Measurements from ENCODE around the gene HOGA1. TPM values are rescaled to one million over a fixed set of nuclear protein-coding genes. Genes with fewer than 3 reads are reported as not detected.

Gene HOGA1
- total and polyA plus RNA-seq, 4 experiments from 2014 or later = not detected

GRCh38 chr10:97623277-97623676 lies 39.1 kb downstream of the HOGA1 start:
- H3K27ac Mint-ChIP-seq = no peak overlapping the region
- no peaks in the 10 kb centered on the region for H3K36me3 Mint-ChIP-seq
- H3K4me3 Mint-ChIP-seq = no peak overlapping the region
- no peaks in the 10 kb centered on the region for H3K27me3 Mint-ChIP-seq
- Histone ChIP-seq H3K4me1 (ENCODE audit: insufficient read depth, low read length) (no peaks in the 10 kb centered on the region), H3K4me3 (ENCODE audit: low read length in 2 of 2) (no peak overlapping the region), H3K27me3 (ENCODE audit: insufficient read depth, low read length) (no peaks in the 10 kb centered on the region), H3K36me3 (ENCODE audit: insufficient read depth, low read length) (no peaks in the 10 kb centered on the region), H3K9me3 (ENCODE audit: control insufficient read depth in 1 of 2, low read length in 2 of 2) (no peaks in the 10 kb centered on the region), H3K27ac (ENCODE audit: low read depth, low read length) (no peak overlapping the region)
- CTCF ChIA-PET (ENCODE audit: partially characterized antibody) = no interaction called here
- DNase-seq = no peak
- intact Hi-C loops (cut with micrococcal nuclease) = no loop called here
- POLR2A ChIA-PET (ENCODE audit: partially characterized antibody) = no interaction called here
- H3K9me3 Mint-ChIP-seq = no peaks in the 10 kb centered on the region
- H3K4me1 Mint-ChIP-seq = no peaks in the 10 kb centered on the region

GRCh38 chr10:97627731-97628130 lies 43.5 kb downstream of the HOGA1 start:
- H3K27me3 Mint-ChIP-seq = no peaks in the 10 kb centered on the region
- H3K27ac Mint-ChIP-seq = no peak overlapping the region
- Histone ChIP-seq H3K4me3 (ENCODE audit: low read length in 2 of 2) (no peak overlapping the region), H3K36me3 (ENCODE audit: insufficient read depth, low read length) (no peaks in the 10 kb centered on the region), H3K27me3 (ENCODE audit: insufficient read depth, low read length) (no peaks in the 10 kb centered on the region), H3K4me1 (ENCODE audit: insufficient read depth, low read length) (peaks cover 4% of the 10 kb centered on the region), H3K9me3 (ENCODE audit: control insufficient read depth in 1 of 2, low read length in 2 of 2) (no peaks in the 10 kb centered on the region), H3K27ac (ENCODE audit: low read depth, low read length) (no peak overlapping the region)
- no peak for DNase-seq
- intact Hi-C loops (cut with micrococcal nuclease) = no loop called here
- CTCF ChIA-PET (ENCODE audit: partially characterized antibody) = no interaction called here
- H3K36me3 Mint-ChIP-seq = no peaks in the 10 kb centered on the region
- no peaks in the 10 kb centered on the region for H3K9me3 Mint-ChIP-seq
- H3K4me3 Mint-ChIP-seq = no peak overlapping the region
- POLR2A ChIA-PET (ENCODE audit: partially characterized antibody) = no interaction called here
- peaks cover 2 to 4% (median 3%) of the 10 kb centered on the region in 4 donors for H3K4me1 Mint-ChIP-seq

- H3K9me3 ChIP-seq (ENCODE audit: control insufficient read depth in 1 of 2, low read length in 2 of 2) = no peaks in the 10 kb centered on the region
- no peak overlapping the region for H3K4me3 ChIP-seq (ENCODE audit: low read length in 2 of 2)
- CTCF ChIA-PET (ENCODE audit: partially characterized antibody) = no interaction called here
- Mint-ChIP-seq H3K4me1 (peaks cover 5 to 8% (median 7%) of the 10 kb centered on the region in 4 donors), H3K27me3 (no peaks in the 10 kb centered on the region), H3K27ac (no peak overlapping the region), H3K36me3 (peaks cover 0 to 1% of the 10 kb centered on the region in 2 donors), H3K4me3 (no peak overlapping the region), H3K9me3 (peaks cover 0 to under 1% (median 0%) of the 10 kb centered on the region in 8 donors)
- H3K4me1 ChIP-seq (ENCODE audit: insufficient read depth, low read length) = peaks cover 7% of the 10 kb centered on the region
- no peaks in the 10 kb centered on the region for H3K27me3 ChIP-seq (ENCODE audit: insufficient read depth, low read length)
- no peaks in the 10 kb centered on the region for H3K36me3 ChIP-seq (ENCODE audit: insufficient read depth, low read length)
- POLR2A ChIA-PET (ENCODE audit: partially characterized antibody) = no interaction called here
- no peak for DNase-seq
- H3K27ac ChIP-seq (ENCODE audit: low read depth, low read length) = no peak overlapping the region
- intact Hi-C loops (cut with micrococcal nuclease) = no loop called here
Measured at GRCh38 chr10:97628228-97628627, 44.0 kb downstream of the HOGA1 start.

GRCh38 chr10:97629289-97629688 lies 45.1 kb downstream of the HOGA1 start:
- H3K27ac Mint-ChIP-seq = no peak overlapping the region
- peaks cover 0 to 4% (median 0%) of the 10 kb centered on the region in 8 donors for H3K9me3 Mint-ChIP-seq
- peaks cover 0 to 5% of the 10 kb centered on the region in 2 donors for H3K36me3 Mint-ChIP-seq
- no peak for DNase-seq
- no peaks in the 10 kb centered on the region for H3K27me3 ChIP-seq (ENCODE audit: insufficient read depth, low read length)
- no peaks in the 10 kb centered on the region for H3K27me3 Mint-ChIP-seq
- no peaks in the 10 kb centered on the region for H3K36me3 ChIP-seq (ENCODE audit: insufficient read depth, low read length)
- intact Hi-C loops (cut with micrococcal nuclease) = no loop called here
- no peak overlapping the region for H3K4me3 Mint-ChIP-seq
- no peak overlapping the region for H3K4me3 ChIP-seq (ENCODE audit: low read length in 2 of 2)
- no peaks in the 10 kb centered on the region for H3K9me3 ChIP-seq (ENCODE audit: control insufficient read depth in 1 of 2, low read length in 2 of 2)
- H3K4me1 ChIP-seq (ENCODE audit: insufficient read depth, low read length) = peaks cover 10% of the 10 kb centered on the region
- H3K4me1 Mint-ChIP-seq = peaks cover 7 to 19% (median 14%) of the 10 kb centered on the region in 4 donors
- no peak overlapping the region for H3K27ac ChIP-seq (ENCODE audit: low read depth, low read length)
- CTCF ChIA-PET (ENCODE audit: partially characterized antibody) = no interaction called here
- POLR2A ChIA-PET (ENCODE audit: partially characterized antibody) = no interaction called here

GRCh38 chr10:97631098-97631497 lies 46.9 kb downstream of the HOGA1 start:
- no peak overlapping the region for H3K4me3 ChIP-seq (ENCODE audit: low read length in 2 of 2)
- no peaks in the 10 kb centered on the region for H3K27me3 Mint-ChIP-seq
- DNase-seq = no peak
- H3K4me3 Mint-ChIP-seq = no peak overlapping the region
- H3K4me1 ChIP-seq (ENCODE audit: insufficient read depth, low read length) = peaks cover 10% of the 10 kb centered on the region
- no peak overlapping the region for H3K27ac ChIP-seq (ENCODE audit: low read depth, low read length)
- ChIA-PET CTCF (ENCODE audit: partially characterized antibody) (interaction anchor here (1.2 kb wide), 1 partner anchor 46 kb away, joined by 3 read pairs; no protein-coding TSS in a partner anchor), POLR2A (ENCODE audit: partially characterized antibody) (interaction anchor here (1.3 kb wide), 1 partner anchor 10 kb away, joined by 4 read pairs; no protein-coding TSS in a partner anchor)
- H3K27ac Mint-ChIP-seq = no peak overlapping the region
- peaks cover 0 to 5% of the 10 kb centered on the region in 2 donors for H3K36me3 Mint-ChIP-seq
- peaks cover 7 to 19% (median 14%) of the 10 kb centered on the region in 4 donors for H3K4me1 Mint-ChIP-seq
- H3K9me3 Mint-ChIP-seq = peaks cover 0 to 4% (median 0%) of the 10 kb centered on the region in 8 donors
- intact Hi-C loops (cut with micrococcal nuclease) = loop anchor here (5.0 kb wide), 1 partner anchor 204 kb away; the partner anchor contains the start of gene PGAM1
- no peaks in the 10 kb centered on the region for H3K36me3 ChIP-seq (ENCODE audit: insufficient read depth, low read length)
- H3K27me3 ChIP-seq (ENCODE audit: insufficient read depth, low read length) = no peaks in the 10 kb centered on the region
- H3K9me3 ChIP-seq (ENCODE audit: control insufficient read depth in 1 of 2, low read length in 2 of 2) = no peaks in the 10 kb centered on the region

GRCh38 chr10:97632949-97633884 lies 49.0 kb downstream of the HOGA1 start, which contains the start of gene MORN4:
TSS of gene MORN4 (minus strand) at chr10:97633500. CDS start at chr10:97619653, 13,847 bp downstream.
- POLR2A ChIA-PET (ENCODE audit: partially characterized antibody) = interaction anchor here (0.6 to 1.3 kb wide), 4 partner anchors 8 to 232 kb away, joined by 3 to 5 read pairs (median 4); partner anchors contain the start of gene RRP12
- no peaks in the 10 kb centered on the region for H3K27me3 Mint-ChIP-seq
- H3K36me3 Mint-ChIP-seq = peaks cover 0 to 5% of the 10 kb centered on the region in 2 donors
- Histone ChIP-seq H3K4me1 (ENCODE audit: insufficient read depth, low read length) (peaks cover 10% of the 10 kb centered on the region), H3K27ac (ENCODE audit: low read depth, low read length) (peak within 1 kb of the TSS; percentile 36), H3K4me3 (ENCODE audit: low read length in 2 of 2) (peak within 1 kb of the TSS; percentile 53 to 55), H3K9me3 (ENCODE audit: control insufficient read depth in 1 of 2, low read length in 2 of 2) (no peaks in the 10 kb centered on the region), H3K36me3 (ENCODE audit: insufficient read depth, low read length) (no peaks in the 10 kb centered on the region), H3K27me3 (ENCODE audit: insufficient read depth, low read length) (no peaks in the 10 kb centered on the region)
- H3K27ac Mint-ChIP-seq = peak within 1 kb of the TSS; percentile 83 to 97 (median 91)
- peak within 1 kb of the TSS; percentile 92 to 99 (median 97) for H3K4me3 Mint-ChIP-seq
- CTCF ChIA-PET (ENCODE audit: partially characterized antibody) = interaction anchor here (0.8 kb wide), 1 partner anchor 16 kb away, joined by 3 read pairs; no protein-coding TSS in a partner anchor
- H3K9me3 Mint-ChIP-seq = peaks cover 0 to 4% (median 0%) of the 10 kb centered on the region in 8 donors
- intact Hi-C loops (cut with micrococcal nuclease) = loop anchor here (1.0 to 5.0 kb wide), 4 partner anchors 54 to 206 kb away; partner anchors contain the start of genes AVPI1, EXOSC1, MMS19 and PGAM1
- peaks cover 7 to 19% (median 14%) of the 10 kb centered on the region in 4 donors for H3K4me1 Mint-ChIP-seq
- DNase-seq = peak; percentile 91 to 92 (median 91)

GRCh38 chr10:97633921-97634320 lies 49.7 kb downstream of the HOGA1 start:
- ChIA-PET POLR2A (ENCODE audit: partially characterized antibody) (interaction anchor here (0.6 to 1.0 kb wide), 2 partner anchors 15 to 24 kb away, joined by 3 read pairs; no protein-coding TSS in a partner anchor), CTCF (ENCODE audit: partially characterized antibody) (interaction anchor here (0.8 kb wide), 1 partner anchor 16 kb away, joined by 3 read pairs; no protein-coding TSS in a partner anchor)
- DNase-seq = peak in 4 of 5 donors; percentile 12 to 14 (median 14)
- Histone ChIP-seq H3K27me3 (ENCODE audit: insufficient read depth, low read length) (no peaks in the 10 kb centered on the region), H3K4me1 (ENCODE audit: insufficient read depth, low read length) (peaks cover 10% of the 10 kb centered on the region), H3K36me3 (ENCODE audit: insufficient read depth, low read length) (no peaks in the 10 kb centered on the region), H3K27ac (ENCODE audit: low read depth, low read length) (peak overlapping the region; percentile 36), H3K4me3 (ENCODE audit: low read length in 2 of 2) (peak overlapping the region; percentile 53 to 55), H3K9me3 (ENCODE audit: control insufficient read depth in 1 of 2, low read length in 2 of 2) (no peaks in the 10 kb centered on the region)
- peak overlapping the region; percentile 61 to 97 (median 91) for H3K27ac Mint-ChIP-seq
- intact Hi-C loops (cut with micrococcal nuclease) = loop anchor here (1.0 to 5.0 kb wide), 4 partner anchors 53 to 207 kb away; partner anchors contain the start of genes AVPI1, EXOSC1, MMS19 and PGAM1
- peaks cover 0 to 5% of the 10 kb centered on the region in 2 donors for H3K36me3 Mint-ChIP-seq
- peaks cover 0 to 4% (median 0%) of the 10 kb centered on the region in 8 donors for H3K9me3 Mint-ChIP-seq
- no peaks in the 10 kb centered on the region for H3K27me3 Mint-ChIP-seq
- peak overlapping the region; percentile 92 to 99 (median 97) for H3K4me3 Mint-ChIP-seq
- H3K4me1 Mint-ChIP-seq = peaks cover 7 to 19% (median 14%) of the 10 kb centered on the region in 4 donors

All from CD4-positive, alpha-beta memory T cell (primary cell).